Spinal cord (tissue), 10 donors: Measurements from ENCODE around the gene PNRC2. TPM values are rescaled to one million over a fixed set of nuclear protein-coding genes. Genes with fewer than 3 reads are reported as not detected.
"Not testable (repeated sequence)": the region's sequence is repeated elsewhere in the genome, so short reads cannot be mapped to it uniquely, and the experiment has no call there.

Source experiments
- DNase-seq, 6 donors: peaks; one replicate each; pipeline versions ENCODE4 v3.0.0 to v3.0.0-alpha.2; 2013 to 2015; ENCODE audit warnings: low spot score in 6 of 6, low read depth in 4 of 6
- H3K27ac ChIP-seq: one replicate; pipeline ENCODE4 v1.5.1; 2013; ENCODE audit warnings: low read depth, low read length, control low read depth
- H3K27me3 ChIP-seq: one replicate; pipeline ENCODE4 v1.6.1; 2013; ENCODE audit warnings: low read length; ENCODE audit not compliant: control insufficient read depth, insufficient read depth
- H3K36me3 ChIP-seq: one replicate; pipeline ENCODE4 v1.6.1; 2013; ENCODE audit warnings: low read length; ENCODE audit not compliant: control insufficient read depth, insufficient read depth
- H3K4me1 ChIP-seq: one replicate; pipeline ENCODE4 v1.6.1; 2013; ENCODE audit warnings: low read length; ENCODE audit not compliant: control insufficient read depth, insufficient read depth
- H3K4me3 ChIP-seq: one replicate; pipeline ENCODE4 v1.5.1; 2013; ENCODE audit warnings: low read depth, low read length, control low read depth
- H3K9me3 ChIP-seq: one replicate; pipeline ENCODE4 v1.6.1; 2013; ENCODE audit warnings: low read length; ENCODE audit not compliant: control insufficient read depth, insufficient read depth
- whole genome bisulfite sequencing: methylation state at CpG from one replicate; pipeline ENCODE4 v1.1.5; 2013; ENCODE audit warnings: missing lambda C conversion rate; ENCODE audit not compliant: insufficient coverage; 5-methylcytosine and 5-hydroxymethylcytosine counted together
- polyA plus RNA-seq, 2 donors: library from polyadenylated mRNA; unstranded; fragments of 120-200 nt; gene quantifications; one replicate each; pipeline ENCODE4 v1.2.1, GENCODE V29; 2013; ENCODE audit not compliant: insufficient read length in 2 of 2
- small RNA-seq: library from RNA; depleted of rRNA; stranded (forward); fragments of <200 nt; gene quantifications from one replicate; pipeline ENCODE3, GENCODE V24; 2014; ENCODE audit warnings: low replicate concordance
- total RNA-seq, 2 donors: library from RNA; depleted of rRNA in 1 of 2; stranded (reverse); fragments of 120-200 nt in 1 of 2; fragments of >200 nt in 1 of 2; gene quantifications; one replicate each; pipeline versions ENCODE4 v1.2.3 to v1.2.4, GENCODE V29; 2013 to 2014
- donor health status: healthy.

Gene PNRC2
- total and polyA plus RNA-seq, 4 donors = 87.1 to 149 (median 103) TPM

- DNase-seq = no peak
- H3K4me1 ChIP-seq = no peaks in the 10 kb centered on the region
- H3K27me3 ChIP-seq = no peaks in the 10 kb centered on the region
- no peak overlapping the region for H3K4me3 ChIP-seq
- 96% methylated on average over 5 of the region's 5 CpGs for WGBS
- H3K36me3 ChIP-seq = no peaks in the 10 kb centered on the region
- no peaks in the 10 kb centered on the region for H3K9me3 ChIP-seq
- H3K27ac ChIP-seq = no peak overlapping the region
Measured at GRCh38 chr1:24004132-24004531, 44.5 kb downstream of the PNRC2 start.

GRCh38 chr1:24005163-24005562 lies 45.5 kb downstream of the PNRC2 start:
- no peaks in the 10 kb centered on the region for H3K36me3 ChIP-seq
- no peak overlapping the region for H3K27ac ChIP-seq
- no peak for DNase-seq
- H3K9me3 ChIP-seq = no peaks in the 10 kb centered on the region
- WGBS = 96% methylated on average over 3 of the region's 3 CpGs
- no peaks in the 10 kb centered on the region for H3K27me3 ChIP-seq
- no peaks in the 10 kb centered on the region for H3K4me1 ChIP-seq
- no peak overlapping the region for H3K4me3 ChIP-seq

- no peak for DNase-seq
- H3K9me3 ChIP-seq = no peaks in the 10 kb centered on the region
- no peaks in the 10 kb centered on the region for H3K36me3 ChIP-seq
- H3K27me3 ChIP-seq = no peaks in the 10 kb centered on the region
- no peak overlapping the region for H3K4me3 ChIP-seq
- no peaks in the 10 kb centered on the region for H3K4me1 ChIP-seq
- H3K27ac ChIP-seq = no peak overlapping the region
Measured at GRCh38 chr1:24007079-24007478, 47.5 kb downstream of the PNRC2 start.

GRCh38 chr1:24008574-24009184 lies 49.1 kb downstream of the PNRC2 start:
- not testable (repeated sequence) for H3K27ac ChIP-seq, H3K27me3 ChIP-seq, H3K9me3 ChIP-seq, H3K36me3 ChIP-seq, H3K4me3 ChIP-seq, H3K4me1 ChIP-seq
- DNase-seq = peak in 2 of 6 donors; percentile 51 to 76
- 100% methylated on average over 1 of the region's 3 CpGs for WGBS

- Histone ChIP-seq H3K9me3 (no peaks in the 10 kb centered on the region), H3K27me3 (no peaks in the 10 kb centered on the region), H3K36me3 (no peaks in the 10 kb centered on the region), H3K4me3 (no peak overlapping the region), H3K27ac (no peak overlapping the region), H3K4me1 (no peaks in the 10 kb centered on the region)
- whole genome bisulfite sequencing = 86% methylated on average over 1 of the region's 1 CpG
- DNase-seq = no peak
Measured at GRCh38 chr1:24009406-24009805, 49.8 kb downstream of the PNRC2 start.

GRCh38 chr1:24010650-24011049 lies 51.0 kb downstream of the PNRC2 start:
- Histone ChIP-seq H3K27ac (no peak overlapping the region), H3K36me3 (no peaks in the 10 kb centered on the region), H3K9me3 (no peaks in the 10 kb centered on the region), H3K27me3 (no peaks in the 10 kb centered on the region), H3K4me1 (no peaks in the 10 kb centered on the region), H3K4me3 (no peak overlapping the region)
- DNase-seq = no peak
- 71% methylated on average over 3 of the region's 5 CpGs for WGBS

GRCh38 chr1:24012878-24013277 lies 53.2 kb downstream of the PNRC2 start:
- not testable (repeated sequence) for H3K9me3 ChIP-seq, H3K27ac ChIP-seq, H3K4me1 ChIP-seq, H3K36me3 ChIP-seq, H3K27me3 ChIP-seq, H3K4me3 ChIP-seq, DNase-seq
- no CpG with 5 or more reads among the region's 8 CpGs for WGBS

Small RNA genes within 50 kb of the gene (small RNA-seq; reads per million reads assigned to genes)
- not detected for gene MIR378F

Other genes with a start within 250 kb of the PNRC2 start
- 10 to 100 TPM; 17.0 to 38.1 TPM for gene ELOA, start 216.4 kb upstream of the PNRC2 start, total RNA-seq
- 10 to 100 TPM; 25.4 to 27.5 TPM for gene ELOA, start 216.4 kb upstream of the PNRC2 start, polyA plus RNA-seq
- 10 to 100 TPM; 86.3 to 97.0 TPM for gene PITHD1, start 181.4 kb upstream of the PNRC2 start, total RNA-seq
- gene PITHD1, start 181.4 kb upstream of the PNRC2 start, polyA plus RNA-seq = 100 to 1,000 TPM; 136 to 137 TPM
- 10 to 100 TPM; 28.3 to 51.5 TPM for gene LYPLA2, start 168.7 kb upstream of the PNRC2 start, total RNA-seq
- 10 to 100 TPM; 72.1 to 73.7 TPM for gene LYPLA2, start 168.7 kb upstream of the PNRC2 start, polyA plus RNA-seq
- gene GALE, start 159.1 kb upstream of the PNRC2 start, total RNA-seq = 10 to 100 TPM; 12.6 to 24.6 TPM
- 10 to 100 TPM; 30.9 to 32.5 TPM for gene GALE, start 159.1 kb upstream of the PNRC2 start, polyA plus RNA-seq
- 10 to 100 TPM; 20.7 to 45.2 TPM for gene HMGCL, start 134.4 kb upstream of the PNRC2 start, total RNA-seq
- 10 to 100 TPM; 18.7 to 28.0 TPM for gene HMGCL, start 134.4 kb upstream of the PNRC2 start, polyA plus RNA-seq
- 10 to 100 TPM; 32.9 to 39.1 TPM for gene FUCA1, start 91.5 kb upstream of the PNRC2 start, total RNA-seq
- 10 to 100 TPM; 20.2 to 21.0 TPM for gene FUCA1, start 91.5 kb upstream of the PNRC2 start, polyA plus RNA-seq
- under 1 TPM; 0.06 to 0.10 TPM for gene CNR2, start 46.5 kb upstream of the PNRC2 start, total RNA-seq
- under 1 TPM; 0.05 to 0.08 TPM for gene CNR2, start 46.5 kb upstream of the PNRC2 start, polyA plus RNA-seq
- 100 to 1,000 TPM in 1 of 2 donors, 10 to 100 TPM in 1; 99.0 to 109 TPM for gene SRSF10, start 20.5 kb downstream of the PNRC2 start, total RNA-seq
- 100 to 1,000 TPM; 121 to 124 TPM for gene SRSF10, start 20.5 kb downstream of the PNRC2 start, polyA plus RNA-seq
- gene MYOM3, start 152.3 kb downstream of the PNRC2 start, total RNA-seq = under 1 TPM; 0.11 to 0.50 TPM
- gene MYOM3, start 152.3 kb downstream of the PNRC2 start, polyA plus RNA-seq = under 1 TPM; 0.13 to 0.98 TPM
- under 1 TPM; 0.06 to 0.10 TPM for gene IL22RA1, start 183.3 kb downstream of the PNRC2 start, total RNA-seq
- not detected for gene IL22RA1, start 183.3 kb downstream of the PNRC2 start, polyA plus RNA-seq
- under 1 TPM; 0.59 to 0.72 TPM for gene IFNLR1, start 227.5 kb downstream of the PNRC2 start, total RNA-seq
- 1 to 10 TPM in 1 of 2 donors, under 1 TPM in 1; 0.74 to 1.6 TPM for gene IFNLR1, start 227.5 kb downstream of the PNRC2 start, polyA plus RNA-seq